ENCODE measurements around the gene CCDC107. TPM values are rescaled to one million over a fixed set of nuclear protein-coding genes. Genes with fewer than 3 reads are reported as not detected.

Gene CCDC107
- total and polyA plus RNA-seq, 2 experiments from 2014 or later: 6.9 to 18.4 TPM

DNA sequence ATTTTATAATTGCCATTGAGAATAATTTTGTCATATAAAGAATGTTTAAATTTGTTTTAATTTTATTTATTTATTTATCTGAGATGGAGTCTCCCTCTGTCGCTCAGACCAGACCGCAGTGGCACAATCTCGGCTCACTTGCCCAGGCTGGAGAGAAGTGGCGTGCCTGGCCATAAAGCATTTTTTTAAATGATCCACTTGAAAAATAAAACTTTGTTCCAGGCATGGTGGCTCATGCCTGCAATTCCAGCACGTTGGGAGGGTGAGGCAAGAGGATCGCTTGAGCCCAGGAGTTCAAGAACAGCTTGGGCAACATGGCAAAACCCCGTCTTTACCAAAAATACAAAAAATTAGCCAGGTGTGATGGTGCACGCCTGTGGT lies 5.3 kb upstream of the CCDC107 start (continued):
- TF ChIP-seq ZNF331 (CRISPR knock-in tag; IDR thresholded peaks at IDR 0.05; ENCODE audit: low read depth) (no peak), ZNF114 (CRISPR knock-in tag; IDR thresholded peaks at IDR 0.05) (no peak), EZH2phosphoT487 (IDR thresholded peaks at IDR 0.05; ENCODE audit: unreplicated experiment) (no peak), POLR2AphosphoS5 (IDR thresholded peaks at IDR 0.05; ENCODE audit: low read depth) (no peak)
- TF ChIP-seq, protein P1, sequence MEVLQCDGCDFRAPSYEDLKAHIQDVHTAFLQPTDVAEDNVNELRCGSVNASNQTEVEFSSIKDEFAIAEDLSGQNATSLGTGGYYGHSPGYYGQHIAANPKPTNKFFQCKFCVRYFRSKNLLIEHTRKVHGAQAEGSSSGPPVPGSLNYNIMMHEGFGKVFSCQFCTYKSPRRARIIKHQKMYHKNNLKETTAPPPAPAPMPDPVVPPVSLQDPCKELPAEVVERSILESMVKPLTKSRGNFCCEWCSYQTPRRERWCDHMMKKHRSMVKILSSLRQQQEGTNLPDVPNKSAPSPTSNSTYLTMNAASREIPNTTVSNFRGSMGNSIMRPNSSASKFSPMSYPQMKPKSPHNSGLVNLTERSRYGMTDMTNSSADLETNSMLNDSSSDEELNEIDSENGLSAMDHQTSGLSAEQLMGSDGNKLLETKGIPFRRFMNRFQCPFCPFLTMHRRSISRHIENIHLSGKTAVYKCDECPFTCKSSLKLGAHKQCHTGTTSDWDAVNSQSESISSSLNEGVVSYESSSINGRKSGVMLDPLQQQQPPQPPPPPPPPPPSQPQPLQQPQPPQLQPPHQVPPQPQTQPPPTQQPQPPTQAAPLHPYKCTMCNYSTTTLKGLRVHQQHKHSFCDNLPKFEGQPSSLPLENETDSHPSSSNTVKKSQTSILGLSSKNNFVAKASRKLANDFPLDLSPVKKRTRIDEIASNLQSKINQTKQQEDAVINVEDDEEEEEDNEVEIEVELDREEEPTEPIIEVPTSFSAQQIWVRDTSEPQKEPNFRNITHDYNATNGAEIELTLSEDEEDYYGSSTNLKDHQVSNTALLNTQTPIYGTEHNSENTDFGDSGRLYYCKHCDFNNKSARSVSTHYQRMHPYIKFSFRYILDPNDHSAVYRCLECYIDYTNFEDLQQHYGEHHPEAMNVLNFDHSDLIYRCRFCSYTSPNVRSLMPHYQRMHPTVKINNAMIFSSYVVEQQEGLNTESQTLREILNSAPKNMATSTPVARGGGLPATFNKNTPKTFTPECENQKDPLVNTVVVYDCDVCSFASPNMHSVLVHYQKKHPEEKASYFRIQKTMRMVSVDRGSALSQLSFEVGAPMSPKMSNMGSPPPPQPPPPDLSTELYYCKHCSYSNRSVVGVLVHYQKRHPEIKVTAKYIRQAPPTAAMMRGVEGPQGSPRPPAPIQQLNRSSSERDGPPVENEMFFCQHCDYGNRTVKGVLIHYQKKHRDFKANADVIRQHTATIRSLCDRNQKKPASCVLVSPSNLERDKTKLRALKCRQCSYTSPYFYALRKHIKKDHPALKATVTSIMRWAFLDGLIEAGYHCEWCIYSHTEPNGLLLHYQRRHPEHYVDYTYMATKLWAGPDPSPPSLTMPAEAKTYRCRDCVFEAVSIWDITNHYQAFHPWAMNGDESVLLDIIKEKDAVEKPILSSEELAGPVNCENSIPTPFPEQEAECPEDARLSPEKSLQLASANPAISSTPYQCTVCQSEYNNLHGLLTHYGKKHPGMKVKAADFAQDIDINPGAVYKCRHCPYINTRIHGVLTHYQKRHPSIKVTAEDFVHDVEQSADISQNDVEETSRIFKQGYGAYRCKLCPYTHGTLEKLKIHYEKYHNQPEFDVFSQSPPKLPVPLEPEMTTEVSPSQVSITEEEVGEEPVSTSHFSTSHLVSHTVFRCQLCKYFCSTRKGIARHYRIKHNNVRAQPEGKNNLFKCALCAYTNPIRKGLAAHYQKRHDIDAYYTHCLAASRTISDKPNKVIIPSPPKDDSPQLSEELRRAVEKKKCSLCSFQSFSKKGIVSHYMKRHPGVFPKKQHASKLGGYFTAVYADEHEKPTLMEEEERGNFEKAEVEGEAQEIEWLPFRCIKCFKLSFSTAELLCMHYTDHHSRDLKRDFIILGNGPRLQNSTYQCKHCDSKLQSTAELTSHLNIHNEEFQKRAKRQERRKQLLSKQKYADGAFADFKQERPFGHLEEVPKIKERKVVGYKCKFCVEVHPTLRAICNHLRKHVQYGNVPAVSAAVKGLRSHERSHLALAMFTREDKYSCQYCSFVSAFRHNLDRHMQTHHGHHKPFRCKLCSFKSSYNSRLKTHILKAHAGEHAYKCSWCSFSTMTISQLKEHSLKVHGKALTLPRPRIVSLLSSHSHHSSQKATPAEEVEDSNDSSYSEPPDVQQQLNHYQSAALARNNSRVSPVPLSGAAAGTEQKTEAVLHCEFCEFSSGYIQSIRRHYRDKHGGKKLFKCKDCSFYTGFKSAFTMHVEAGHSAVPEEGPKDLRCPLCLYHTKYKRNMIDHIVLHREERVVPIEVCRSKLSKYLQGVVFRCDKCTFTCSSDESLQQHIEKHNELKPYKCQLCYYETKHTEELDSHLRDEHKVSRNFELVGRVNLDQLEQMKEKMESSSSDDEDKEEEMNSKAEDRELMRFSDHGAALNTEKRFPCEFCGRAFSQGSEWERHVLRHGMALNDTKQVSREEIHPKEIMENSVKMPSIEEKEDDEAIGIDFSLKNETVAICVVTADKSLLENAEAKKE (CRISPR knock-in tag; IDR thresholded peaks at IDR 0.05): no peak

DNA sequence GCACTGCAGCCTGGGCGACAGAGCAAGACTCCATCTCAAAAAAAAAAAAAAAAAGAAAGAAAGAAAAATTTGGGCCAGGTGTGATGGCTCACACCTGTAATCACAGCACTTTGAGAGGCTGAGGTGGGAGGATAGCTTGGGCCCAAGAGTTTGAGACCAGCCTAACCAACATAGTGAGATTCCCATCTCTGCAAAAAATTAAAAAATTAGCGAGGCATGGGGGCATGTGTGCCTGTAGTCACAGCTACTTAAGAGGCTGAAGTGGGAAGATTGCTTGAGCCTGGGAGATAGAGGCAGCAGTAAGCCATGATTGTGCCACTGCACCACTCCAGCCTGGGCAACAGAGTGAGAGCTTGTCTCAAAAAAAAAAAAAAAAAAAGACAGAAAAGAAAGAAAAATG lies 4.5 kb upstream of the CCDC107 start:
- H3K9me2 ChIP-seq (ENCODE audit: insufficient read depth): no peaks in the 10 kb centered on the region
- peaks cover 3% of the 10 kb centered on the region; the same call in 2 of the 3 replicates for H3K9me3 Mint-ChIP-seq
- TF ChIP-seq, protein P1 (CRISPR knock-in tag; IDR thresholded peaks at IDR 0.05): no peak
- TF ChIP-seq, protein P2, sequence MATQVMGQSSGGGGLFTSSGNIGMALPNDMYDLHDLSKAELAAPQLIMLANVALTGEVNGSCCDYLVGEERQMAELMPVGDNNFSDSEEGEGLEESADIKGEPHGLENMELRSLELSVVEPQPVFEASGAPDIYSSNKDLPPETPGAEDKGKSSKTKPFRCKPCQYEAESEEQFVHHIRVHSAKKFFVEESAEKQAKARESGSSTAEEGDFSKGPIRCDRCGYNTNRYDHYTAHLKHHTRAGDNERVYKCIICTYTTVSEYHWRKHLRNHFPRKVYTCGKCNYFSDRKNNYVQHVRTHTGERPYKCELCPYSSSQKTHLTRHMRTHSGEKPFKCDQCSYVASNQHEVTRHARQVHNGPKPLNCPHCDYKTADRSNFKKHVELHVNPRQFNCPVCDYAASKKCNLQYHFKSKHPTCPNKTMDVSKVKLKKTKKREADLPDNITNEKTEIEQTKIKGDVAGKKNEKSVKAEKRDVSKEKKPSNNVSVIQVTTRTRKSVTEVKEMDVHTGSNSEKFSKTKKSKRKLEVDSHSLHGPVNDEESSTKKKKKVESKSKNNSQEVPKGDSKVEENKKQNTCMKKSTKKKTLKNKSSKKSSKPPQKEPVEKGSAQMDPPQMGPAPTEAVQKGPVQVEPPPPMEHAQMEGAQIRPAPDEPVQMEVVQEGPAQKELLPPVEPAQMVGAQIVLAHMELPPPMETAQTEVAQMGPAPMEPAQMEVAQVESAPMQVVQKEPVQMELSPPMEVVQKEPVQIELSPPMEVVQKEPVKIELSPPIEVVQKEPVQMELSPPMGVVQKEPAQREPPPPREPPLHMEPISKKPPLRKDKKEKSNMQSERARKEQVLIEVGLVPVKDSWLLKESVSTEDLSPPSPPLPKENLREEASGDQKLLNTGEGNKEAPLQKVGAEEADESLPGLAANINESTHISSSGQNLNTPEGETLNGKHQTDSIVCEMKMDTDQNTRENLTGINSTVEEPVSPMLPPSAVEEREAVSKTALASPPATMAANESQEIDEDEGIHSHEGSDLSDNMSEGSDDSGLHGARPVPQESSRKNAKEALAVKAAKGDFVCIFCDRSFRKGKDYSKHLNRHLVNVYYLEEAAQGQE (IDR thresholded peaks at IDR 0.05; ENCODE audit: unreplicated experiment): no peak

More for the DNA sequence above, 4.5 kb upstream of the CCDC107 start:
- Histone ChIP-seq H3K79me2 (replicated peaks; ENCODE audit: insufficient read depth) (no peaks in the 10 kb centered on the region), H3K4me3 (no peak overlapping the region), H3K27me3 (ENCODE audit: insufficient read depth) (peaks cover 4% of the 10 kb centered on the region; the same call in 1 of the 2 replicates), H3K4me2 (no peak overlapping the region), H3F3A (replicated peaks; ENCODE audit: low read depth) (0 out of 2 replicates have a peak, but pooled peaks cover 4% of the 10 kb centered on the region), H2AFZ (no peak overlapping the region), H4K20me1 (replicated peaks; ENCODE audit: insufficient read depth) (no peaks in the 10 kb centered on the region; the same call in 1 of the 2 replicates), H3K36me3 (ENCODE audit: insufficient read depth) (no peaks in the 10 kb centered on the region), H3K27ac (ENCODE audit: low read depth) (no peak overlapping the region), H3K4me1 (ENCODE audit: insufficient read depth) (peaks cover 27% of the 10 kb centered on the region)
- DNase-seq (ENCODE audit: low spot score) (no peak), ATAC-seq (no peak)
- Mint-ChIP-seq H3K27ac (no peak overlapping the region), H3K36me3 (ENCODE audit: low read depth) (peaks cover 5% of the 10 kb centered on the region; the same call in 2 of the 3 replicates), H3K27me3 (ENCODE audit: insufficient read depth, low read depth, poor library complexity) (peaks cover 35% of the 10 kb centered on the region), H3K4me1 (peaks cover 42% of the 10 kb centered on the region), H3K4me3 (no peak overlapping the region)
